Brain microvascular endothelial cell (primary cell): ENCODE data around the gene KLHL17.

Experiments used
- DNase-seq: peaks from one replicate; pipeline ENCODE4 v3.0.0-alpha.2; 2020
- H3K27ac ChIP-seq: fragments of 250-450 bp; sonication (Bioruptor Pico); 2 replicates; pipeline ENCODE4 v1.5.1; 2020; ENCODE audit warnings: mild to moderate bottlenecking, moderate library complexity
- H3K27me3 ChIP-seq: fragments of 250-450 bp; sonication (Bioruptor Pico); replicated peaks from 2 replicates; pipeline ENCODE4 v1.5.1; 2020; ENCODE audit warnings: mild to moderate bottlenecking
- H3K36me3 ChIP-seq: fragments of 250-450 bp; sonication (Bioruptor Pico); replicated peaks from 2 replicates; pipeline ENCODE4 v1.5.1; 2020; ENCODE audit warnings: mild to moderate bottlenecking
- H3K4me3 ChIP-seq: 2 replicates; pipeline ENCODE4 v1.5.1; 2011; ENCODE audit warnings: low read depth, mild to moderate bottlenecking, control low read depth, low read length, moderate library complexity
- CTCF ChIP-seq: IDR thresholded peaks from 2 replicates; pipeline ENCODE4 v1.5.1; 2011; ENCODE audit warnings: low read depth, mild to moderate bottlenecking, moderate library complexity, low read length, control low read depth, inconsistent platforms; ENCODE audit errors: missing control alignments
- in situ Hi-C: cut with HindIII; loops from 2 replicates; pipeline ENCODE4 v1.10.0; 2017; ENCODE audit warnings: low sequenced_read_pairs, low pct_ligation_motif_present

KLHL17 gene

GRCh38 chr1:959731-960362 is 537 bp upstream of the KLHL17 start:
- Histone ChIP-seq H3K27me3 (no peaks in the 10 kb centered on the region), H3K27ac (no peak overlapping the region), H3K36me3 (peaks cover 35% of the 10 kb centered on the region), H3K4me3 (peak overlapping the region; percentile 56)
- in situ Hi-C loops: no loop called here
- DNase-seq: no peak
- TF ChIP-seq CTCF: no peak

- DNase-seq: no peak
- Histone ChIP-seq H3K27ac (no peak overlapping the region), H3K36me3 (peaks cover 23% of the 10 kb centered on the region), H3K4me3 (peak overlapping the region; percentile 56), H3K27me3 (no peaks in the 10 kb centered on the region)
- no peak for TF ChIP-seq CTCF
- in situ Hi-C loops: no loop called here
These were observed 817 bp downstream of the KLHL17 start for GRCh38 chr1:961132-961669.

DNA sequence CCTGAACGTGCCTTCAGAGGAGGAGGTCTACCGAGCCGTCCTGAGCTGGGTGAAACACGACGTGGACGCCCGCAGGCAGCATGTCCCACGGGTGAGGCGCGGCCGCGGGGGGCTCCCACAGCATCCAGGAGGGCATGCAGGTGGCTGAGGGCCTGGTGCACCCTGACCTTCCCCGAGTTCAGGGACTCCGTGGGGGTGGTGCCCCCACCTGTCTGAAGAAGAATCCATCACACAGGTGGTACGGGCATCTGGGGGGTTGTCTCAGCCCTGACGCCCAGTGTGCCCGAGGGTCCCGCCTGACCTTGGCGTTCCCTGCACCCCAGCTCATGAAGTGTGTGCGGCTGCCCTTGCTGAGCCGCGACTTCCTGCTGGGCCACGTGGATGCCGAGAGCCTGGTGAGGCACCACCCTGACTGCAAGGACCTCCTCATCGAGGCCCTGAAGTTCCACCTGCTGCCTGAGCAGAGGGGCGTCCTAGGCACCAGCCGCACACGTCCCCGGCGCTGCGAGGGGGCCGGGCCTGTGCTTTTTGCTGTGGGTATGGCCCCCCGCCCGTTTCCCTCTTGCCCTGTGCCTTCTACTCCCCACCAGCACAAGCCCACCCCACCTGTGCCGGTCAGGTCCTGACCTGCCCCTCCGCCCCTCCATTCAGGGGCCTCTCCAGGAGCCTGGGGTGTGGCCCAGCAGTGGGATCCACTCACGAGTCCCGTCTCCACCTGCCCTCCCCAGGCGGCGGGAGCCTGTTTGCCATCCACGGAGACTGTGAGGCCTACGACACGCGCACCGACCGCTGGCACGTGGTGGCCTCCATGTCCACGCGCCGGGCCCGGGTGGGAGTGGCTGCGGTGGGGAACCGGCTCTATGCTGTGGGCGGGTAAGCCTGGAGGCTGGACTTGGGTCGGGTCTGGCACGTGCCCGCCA is 2.3 kb downstream of the KLHL17 start:
- DNase-seq: no peak
- TF ChIP-seq CTCF: no peak
- in situ Hi-C loops: no loop called here
- H3K27ac ChIP-seq: no peak overlapping the region
- H3K27me3 ChIP-seq: no peaks in the 10 kb centered on the region
- no peak overlapping the region for H3K4me3 ChIP-seq
- peaks cover 16% of the 10 kb centered on the region for H3K36me3 ChIP-seq

DNA sequence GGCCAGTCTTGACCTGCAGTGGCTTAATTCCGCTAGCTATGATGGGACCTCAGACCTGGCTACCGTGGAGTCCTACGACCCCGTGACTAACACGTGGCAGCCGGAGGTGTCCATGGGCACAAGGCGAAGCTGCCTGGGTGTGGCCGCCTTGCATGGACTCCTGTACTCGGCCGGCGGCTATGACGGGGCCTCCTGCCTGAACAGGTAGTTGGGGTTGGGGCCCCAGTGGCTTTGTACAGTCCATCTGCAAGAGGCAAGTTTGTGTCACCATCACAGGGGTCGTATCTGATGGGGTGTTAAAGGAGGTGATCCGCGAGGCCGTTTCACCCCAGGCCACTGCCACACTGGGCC is 2.9 kb downstream of the KLHL17 start:
- Histone ChIP-seq H3K27me3 (no peaks in the 10 kb centered on the region), H3K4me3 (no peak overlapping the region), H3K27ac (no peak overlapping the region), H3K36me3 (peaks cover 16% of the 10 kb centered on the region)
- no peak for DNase-seq
- no peak for TF ChIP-seq CTCF
- in situ Hi-C loops: no loop called here

DNA sequence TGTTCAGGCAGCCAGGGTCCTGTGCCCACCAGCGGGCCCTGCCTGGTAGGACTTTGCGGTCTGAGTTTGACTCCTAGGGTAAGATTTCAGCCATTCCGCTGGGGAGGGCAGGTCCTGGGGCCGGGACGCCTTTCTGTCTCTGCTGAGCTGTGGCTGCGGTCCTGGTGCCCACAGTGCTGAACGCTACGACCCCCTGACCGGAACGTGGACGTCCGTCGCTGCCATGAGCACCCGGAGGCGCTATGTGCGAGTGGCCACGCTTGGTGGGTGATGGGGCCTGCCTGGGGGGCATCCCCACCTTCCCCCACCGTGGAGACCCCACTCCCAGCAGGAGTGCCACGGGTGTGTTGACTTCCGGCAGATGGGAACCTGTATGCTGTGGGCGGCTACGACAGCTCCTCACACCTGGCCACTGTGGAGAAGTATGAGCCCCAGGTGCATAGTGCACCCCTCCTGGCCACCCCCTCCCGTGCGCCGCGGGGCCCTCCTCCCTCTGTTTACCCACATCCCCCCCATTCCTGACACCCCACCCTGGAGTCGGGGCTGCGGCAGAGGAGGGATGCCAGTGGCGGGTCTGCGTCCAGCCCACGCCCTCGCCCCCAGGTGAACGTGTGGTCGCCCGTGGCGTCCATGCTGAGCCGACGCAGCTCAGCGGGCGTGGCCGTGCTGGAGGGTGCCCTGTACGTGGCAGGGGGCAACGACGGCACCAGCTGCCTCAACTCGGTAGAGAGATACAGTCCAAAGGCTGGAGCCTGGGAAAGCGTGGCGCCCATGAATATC is 3.6 kb downstream of the KLHL17 start:
- no peak overlapping the region for H3K27ac ChIP-seq
- in situ Hi-C loops: no loop called here
- no peaks in the 10 kb centered on the region for H3K27me3 ChIP-seq
- no peak for TF ChIP-seq CTCF
- peaks cover 16% of the 10 kb centered on the region for H3K36me3 ChIP-seq
- no peak for DNase-seq
- no peak overlapping the region for H3K4me3 ChIP-seq
